Endodermal cell (in vitro differentiated cells): ENCODE results near the gene TMA16. TPM values are rescaled to one million over a fixed set of nuclear protein-coding genes. Genes with fewer than 3 reads are reported as not detected.
"Not testable (repeated sequence)": the region's sequence is repeated elsewhere in the genome, so short reads cannot be mapped to it uniquely, and the experiment has no call there.

Experiments
- DNase-seq: peaks from one replicate; pipeline ENCODE4 v3.0.0-alpha.2; 2017
- H3K27ac ChIP-seq: 2 replicates; pipeline ENCODE4 v1.5.1; 2013; ENCODE audit warnings: mild to moderate bottlenecking, low read depth, low read length, moderate library complexity
- H3K27me3 ChIP-seq: 2 replicates; pipeline ENCODE4 v1.6.1; 2013; ENCODE audit warnings: mild to moderate bottlenecking, low read length, moderate library complexity; ENCODE audit not compliant: insufficient read depth, control insufficient read depth, poor library complexity, severe bottlenecking
- H3K36me3 ChIP-seq: 2 replicates; pipeline ENCODE4 v1.7.0; 2013; ENCODE audit warnings: mild to moderate bottlenecking, low read length, moderate library complexity; ENCODE audit not compliant: control insufficient read depth, insufficient read depth
- H3K4me1 ChIP-seq: one replicate; pipeline ENCODE4 v1.7.0; 2013; ENCODE audit warnings: low read length; ENCODE audit not compliant: control insufficient read depth, insufficient read depth
- H3K4me3 ChIP-seq: 2 replicates; pipeline ENCODE4 v1.5.1; 2013; ENCODE audit warnings: mild to moderate bottlenecking, low read length, moderate library complexity
- H3K9ac ChIP-seq: 2 replicates; pipeline ENCODE4 v1.6.1; 2013; ENCODE audit warnings: mild to moderate bottlenecking, low read length, moderate library complexity; ENCODE audit not compliant: poor library complexity, severe bottlenecking; ENCODE audit errors: extremely low read depth
- H3K9me3 ChIP-seq: 2 replicates; pipeline ENCODE4 v1.6.1; 2013; ENCODE audit warnings: mild to moderate bottlenecking, low read length, moderate library complexity; ENCODE audit not compliant: control insufficient read depth
- H3K27ac Mint-ChIP-seq: 2 replicates; pipeline ENCODE4 v1.8.0; 2020; ENCODE audit warnings: mixed read lengths
- H3K27me3 Mint-ChIP-seq: 2 replicates; pipeline ENCODE4 v1.8.0; 2021; ENCODE audit warnings: mild to moderate bottlenecking, mixed read lengths; ENCODE audit not compliant: insufficient read depth
- H3K36me3 Mint-ChIP-seq: 2 replicates; pipeline ENCODE4 v1.8.0; 2020; ENCODE audit warnings: low read depth, mixed read lengths
- H3K4me1 Mint-ChIP-seq: 2 replicates; pipeline ENCODE4 v1.8.0; 2020; ENCODE audit warnings: mixed read lengths
- H3K4me3 Mint-ChIP-seq: 2 replicates; pipeline ENCODE4 v1.8.0; 2020; ENCODE audit warnings: mild to moderate bottlenecking, moderate library complexity, mixed read lengths
- H3K9me3 Mint-ChIP-seq: 2 replicates; pipeline ENCODE4 v1.8.0; 2020; ENCODE audit warnings: mild to moderate bottlenecking, mixed read lengths
- WGBS, 2 experiments: methylation state at CpG; one replicate each; pipeline versions ENCODE4 v1.1.5 to v1.1.7; 2013; ENCODE audit warnings: missing lambda C conversion rate in 2 of 2, mixed read lengths in 1 of 2; ENCODE audit not compliant: insufficient coverage in 1 of 2, insufficient read length in 1 of 2; 5-methylcytosine and 5-hydroxymethylcytosine counted together
- total RNA-seq, 2 donors: library from RNA; stranded (reverse); fragmentation: NEBNext Ultra II Directional in 1 of 2; extraction: Animal tissue kit (Norgen Biotek cat#: 25700) in 1 of 2; gene quantifications; 2 replicates in 1 of 2; 3 replicates in 1 of 2; pipeline ENCODE4 v1.2.1, GENCODE V29; 2021
- TF ChIP-seq, protein P1 (sequence below): fragments of 200-600 bp; sonication (generic); conservative IDR thresholded peaks from 2 replicates; pipeline ENCODE4 v1.5.0; 2021; ENCODE audit warnings: antibody characterized with exemption, mild to moderate bottlenecking

The TMA16 gene
- total RNA-seq, 2 donors from 2014 or later, result 54.7 to 68.8 TPM

DNA sequence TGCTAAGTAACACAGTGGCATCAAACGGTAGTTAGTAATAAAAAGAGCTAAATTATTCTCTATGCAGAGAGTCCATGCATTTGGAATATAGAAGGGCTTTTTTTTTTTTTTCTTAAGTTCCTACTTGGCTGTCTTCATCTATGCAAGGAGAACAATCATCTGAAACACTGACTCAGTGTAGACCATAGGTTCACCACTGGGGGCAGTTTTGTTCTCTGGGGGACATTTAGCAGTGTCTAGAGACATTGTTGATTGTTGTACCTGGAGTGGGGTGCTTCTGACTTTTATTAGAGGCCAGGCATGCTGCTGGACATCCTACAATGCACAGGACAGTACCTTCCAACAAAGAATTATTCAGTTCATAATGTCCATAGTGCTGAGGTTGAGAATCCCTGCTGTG is 41.2 kb downstream of the TMA16 start:
- 95% methylated on average over 1 of the region's 1 CpG; no CpG with 5 or more reads in 1 of the 2 experiments for WGBS, 2 experiments
- Mint-ChIP-seq H3K4me1 (no peaks in the 10 kb centered on the region), H3K4me3 (no peak overlapping the region), H3K9me3 (no peaks in the 10 kb centered on the region), H3K36me3 (peaks cover 21% of the 10 kb centered on the region), H3K27me3 (no peaks in the 10 kb centered on the region), H3K27ac (no peak overlapping the region)
- H3K36me3 ChIP-seq, result peaks cover 23% of the 10 kb centered on the region
- TF ChIP-seq, protein P1, sequence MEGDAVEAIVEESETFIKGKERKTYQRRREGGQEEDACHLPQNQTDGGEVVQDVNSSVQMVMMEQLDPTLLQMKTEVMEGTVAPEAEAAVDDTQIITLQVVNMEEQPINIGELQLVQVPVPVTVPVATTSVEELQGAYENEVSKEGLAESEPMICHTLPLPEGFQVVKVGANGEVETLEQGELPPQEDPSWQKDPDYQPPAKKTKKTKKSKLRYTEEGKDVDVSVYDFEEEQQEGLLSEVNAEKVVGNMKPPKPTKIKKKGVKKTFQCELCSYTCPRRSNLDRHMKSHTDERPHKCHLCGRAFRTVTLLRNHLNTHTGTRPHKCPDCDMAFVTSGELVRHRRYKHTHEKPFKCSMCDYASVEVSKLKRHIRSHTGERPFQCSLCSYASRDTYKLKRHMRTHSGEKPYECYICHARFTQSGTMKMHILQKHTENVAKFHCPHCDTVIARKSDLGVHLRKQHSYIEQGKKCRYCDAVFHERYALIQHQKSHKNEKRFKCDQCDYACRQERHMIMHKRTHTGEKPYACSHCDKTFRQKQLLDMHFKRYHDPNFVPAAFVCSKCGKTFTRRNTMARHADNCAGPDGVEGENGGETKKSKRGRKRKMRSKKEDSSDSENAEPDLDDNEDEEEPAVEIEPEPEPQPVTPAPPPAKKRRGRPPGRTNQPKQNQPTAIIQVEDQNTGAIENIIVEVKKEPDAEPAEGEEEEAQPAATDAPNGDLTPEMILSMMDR, result peak; percentile 54
- no peaks in the 10 kb centered on the region for H3K27me3 ChIP-seq
- no peaks in the 10 kb centered on the region for H3K4me1 ChIP-seq
- no peak overlapping the region for H3K4me3 ChIP-seq
- DNase-seq, result no peak
- no peaks in the 10 kb centered on the region for H3K9me3 ChIP-seq
- H3K27ac ChIP-seq, result no peak overlapping the region
- no peak overlapping the region for H3K9ac ChIP-seq

DNA sequence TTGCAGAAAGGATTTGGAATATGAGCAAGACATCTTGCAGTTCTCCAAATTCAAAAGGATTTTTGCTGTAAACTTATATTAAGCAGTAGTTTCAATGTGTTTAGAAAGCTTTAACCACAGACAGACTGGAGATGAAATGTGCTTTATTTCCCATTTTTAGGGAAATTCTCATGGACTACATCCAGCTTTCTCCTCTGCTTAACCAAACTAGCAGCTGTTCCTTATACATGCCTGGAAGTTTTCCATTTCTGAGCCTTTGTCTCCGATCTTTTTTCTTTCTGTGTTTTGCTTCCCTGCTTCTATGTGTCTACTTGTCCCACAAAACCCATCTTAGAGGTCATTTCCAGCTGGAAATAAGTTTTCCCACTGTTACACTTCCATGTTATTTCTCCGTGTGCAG is 41.6 kb downstream of the TMA16 start:
- H3K4me1 Mint-ChIP-seq, result no peaks in the 10 kb centered on the region
- WGBS, 2 experiments, result 89 to 100% methylated on average over 2 of the region's 2 CpGs

DNA sequence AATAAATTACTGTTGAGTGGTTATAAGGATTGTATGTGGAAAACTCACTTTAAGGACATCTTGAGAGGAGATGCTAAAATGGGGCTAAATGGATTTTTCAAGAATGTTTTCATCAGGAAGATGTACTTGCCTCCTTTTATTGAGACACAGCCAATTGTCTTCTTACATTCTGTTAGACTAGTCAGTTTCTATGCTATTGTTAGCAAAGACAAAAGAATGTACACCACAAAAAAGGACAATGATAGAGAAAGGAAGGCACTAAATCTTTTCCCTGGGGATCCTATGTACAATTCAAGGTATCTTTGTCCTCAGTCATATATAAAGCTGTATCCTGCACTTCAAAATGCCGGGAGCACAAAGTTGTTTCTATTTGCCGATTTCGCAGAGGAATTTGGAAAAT is 42.6 kb downstream of the TMA16 start:
- Mint-ChIP-seq H3K27me3 (no peaks in the 10 kb centered on the region), H3K9me3 (no peaks in the 10 kb centered on the region), H3K4me3 (no peak overlapping the region), H3K27ac (no peak overlapping the region), H3K36me3 (peaks cover 12% of the 10 kb centered on the region), H3K4me1 (no peaks in the 10 kb centered on the region)
- 96 to 100% methylated on average over 3 of the region's 3 CpGs for WGBS, 2 experiments
- Histone ChIP-seq H3K36me3 (peaks cover 8% of the 10 kb centered on the region), H3K4me3 (no peak overlapping the region), H3K4me1 (no peaks in the 10 kb centered on the region), H3K9me3 (no peaks in the 10 kb centered on the region), H3K9ac (no peak overlapping the region), H3K27ac (no peak overlapping the region), H3K27me3 (no peaks in the 10 kb centered on the region)
- no peak for DNase-seq
- TF ChIP-seq, protein P1, result no peak

More for the DNA sequence above, 41.6 kb downstream of the TMA16 start:
- H3K36me3 Mint-ChIP-seq, result peaks cover 18% of the 10 kb centered on the region
- H3K4me3 ChIP-seq, result no peak overlapping the region
- no peaks in the 10 kb centered on the region for H3K27me3 Mint-ChIP-seq
- H3K9me3 ChIP-seq, result no peaks in the 10 kb centered on the region
- no peaks in the 10 kb centered on the region for H3K27me3 ChIP-seq
- H3K4me1 ChIP-seq, result no peaks in the 10 kb centered on the region
- H3K36me3 ChIP-seq, result peaks cover 18% of the 10 kb centered on the region
- no peak overlapping the region for H3K4me3 Mint-ChIP-seq
- no peak overlapping the region for H3K9ac ChIP-seq
- no peaks in the 10 kb centered on the region for H3K9me3 Mint-ChIP-seq
- TF ChIP-seq, protein P1, result no peak
- no peak overlapping the region for H3K27ac ChIP-seq
- no peak for DNase-seq
- H3K27ac Mint-ChIP-seq, result no peak overlapping the region

DNA sequence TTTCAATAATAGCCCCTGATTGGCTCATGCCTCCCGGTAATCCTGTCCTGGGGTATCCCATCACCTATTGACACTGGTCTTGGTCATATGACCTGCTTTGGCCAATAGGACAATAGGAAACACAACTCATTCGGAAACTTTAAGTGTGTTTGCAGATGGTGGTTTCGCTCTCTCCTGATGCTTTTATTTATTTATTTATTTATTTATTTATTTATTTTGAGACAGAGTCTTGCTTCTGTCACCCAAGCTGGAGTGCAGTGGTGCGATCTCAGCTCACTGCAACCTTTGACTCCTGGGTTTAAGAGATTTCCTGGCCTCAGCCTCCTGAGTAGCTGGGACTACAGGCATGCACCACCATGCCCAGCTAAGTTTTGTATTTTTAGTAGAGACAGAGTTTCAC is 44.3 kb downstream of the TMA16 start:
- not testable (repeated sequence) for H3K4me3 Mint-ChIP-seq, H3K9me3 ChIP-seq, H3K36me3 ChIP-seq, H3K27ac Mint-ChIP-seq, H3K4me3 ChIP-seq, H3K9me3 Mint-ChIP-seq, H3K27me3 Mint-ChIP-seq, H3K4me1 ChIP-seq, H3K27me3 ChIP-seq, DNase-seq, H3K27ac ChIP-seq, H3K4me1 Mint-ChIP-seq, H3K36me3 Mint-ChIP-seq, H3K9ac ChIP-seq
- WGBS, 2 experiments, result 57 to 83% methylated on average over 1 to 3 of the region's 4 CpGs
